HuH-7.5 (cell line): Measurements from ENCODE around the gene SBK2.
"Not testable (repeated sequence)": the region's sequence is repeated elsewhere in the genome, so short reads cannot be mapped to it uniquely, and the experiment has no call there.

Experiments used
- DNase-seq: peaks from one replicate; pipeline ENCODE4 v3.0.0; 2011; ENCODE audit warnings: low spot score

SBK2 gene

DNA sequence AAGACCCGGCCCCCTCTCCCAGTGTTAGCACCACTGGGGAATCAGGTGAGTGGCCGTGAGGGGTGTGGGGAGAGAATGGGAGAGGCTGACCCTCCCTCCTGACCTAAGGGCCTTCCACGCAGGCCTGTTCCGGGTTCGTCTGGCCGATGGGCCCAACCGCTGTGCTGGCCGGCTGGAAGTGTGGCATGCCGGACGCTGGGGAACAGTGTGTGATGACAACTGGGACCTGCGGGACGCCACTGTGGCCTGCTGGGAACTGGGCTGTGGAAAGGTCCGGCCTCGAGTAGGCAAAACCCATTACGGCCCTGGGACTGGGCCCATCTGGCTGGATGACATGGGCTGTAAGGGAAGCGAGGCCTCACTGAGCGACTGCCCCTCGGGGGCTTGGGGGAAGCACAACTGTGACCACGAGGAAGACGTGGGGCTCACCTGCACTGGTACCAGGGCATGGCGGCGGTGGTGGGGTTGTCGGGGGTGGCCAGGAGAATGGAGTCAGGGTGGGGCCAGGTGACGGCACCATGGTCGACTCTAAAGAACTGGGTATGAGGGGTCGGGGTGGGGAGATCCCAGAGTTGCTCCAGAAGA lies 36.5 kb downstream of the SBK2 start:
- no peak for DNase-seq

DNA sequence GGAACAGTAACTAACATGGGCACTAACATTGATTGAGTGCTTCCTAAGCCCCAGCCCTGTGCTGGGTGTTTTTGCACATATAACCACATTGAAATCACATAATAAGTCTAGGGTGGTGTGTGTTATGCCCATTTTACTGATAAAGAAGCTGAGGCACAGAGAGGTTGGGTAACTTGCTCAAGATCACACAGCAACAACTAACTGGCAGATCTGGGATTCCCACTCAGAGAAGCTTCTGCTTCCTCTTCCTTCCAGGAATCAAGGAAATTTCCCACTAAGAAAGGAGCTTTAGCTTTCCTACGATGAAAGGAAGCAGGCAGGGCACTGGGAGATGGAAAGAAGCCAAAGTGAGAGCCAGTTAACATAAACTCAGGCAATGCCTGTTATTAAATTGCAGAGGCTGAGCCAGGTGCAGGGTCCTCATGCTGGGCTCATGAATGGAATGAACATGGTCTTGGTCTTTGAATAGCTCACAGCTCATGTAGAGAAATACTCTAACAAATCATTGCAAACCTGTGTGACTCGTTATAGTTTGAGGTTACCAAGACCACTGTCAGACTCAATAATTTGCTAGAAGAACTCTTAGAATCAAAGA lies 38.6 kb downstream of the SBK2 start:
- no peak for DNase-seq

DNA sequence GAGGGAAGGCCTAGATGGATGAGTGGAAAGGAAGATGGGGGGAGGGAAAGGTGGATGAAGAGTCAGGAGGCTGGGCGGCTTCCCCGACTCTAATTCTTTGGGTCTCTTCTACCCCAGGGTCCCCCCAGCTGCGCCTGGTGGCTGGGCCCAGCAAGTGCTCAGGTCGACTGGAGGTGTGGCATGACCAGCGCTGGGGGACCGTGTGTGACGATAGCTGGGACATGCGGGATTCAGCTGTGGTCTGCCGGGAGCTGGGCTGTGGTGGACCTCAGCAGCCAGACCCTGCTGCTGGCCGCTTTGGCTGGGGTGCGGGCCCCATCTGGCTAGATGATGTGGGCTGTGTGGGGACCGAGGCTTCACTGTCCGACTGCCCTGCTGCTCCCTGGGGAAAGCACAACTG lies 39.2 kb downstream of the SBK2 start:
- no peak for DNase-seq

GRCh38 chr19:55496820-55497219 lies 40.1 kb downstream of the SBK2 start:
- not testable (repeated sequence) for DNase-seq

DNA sequence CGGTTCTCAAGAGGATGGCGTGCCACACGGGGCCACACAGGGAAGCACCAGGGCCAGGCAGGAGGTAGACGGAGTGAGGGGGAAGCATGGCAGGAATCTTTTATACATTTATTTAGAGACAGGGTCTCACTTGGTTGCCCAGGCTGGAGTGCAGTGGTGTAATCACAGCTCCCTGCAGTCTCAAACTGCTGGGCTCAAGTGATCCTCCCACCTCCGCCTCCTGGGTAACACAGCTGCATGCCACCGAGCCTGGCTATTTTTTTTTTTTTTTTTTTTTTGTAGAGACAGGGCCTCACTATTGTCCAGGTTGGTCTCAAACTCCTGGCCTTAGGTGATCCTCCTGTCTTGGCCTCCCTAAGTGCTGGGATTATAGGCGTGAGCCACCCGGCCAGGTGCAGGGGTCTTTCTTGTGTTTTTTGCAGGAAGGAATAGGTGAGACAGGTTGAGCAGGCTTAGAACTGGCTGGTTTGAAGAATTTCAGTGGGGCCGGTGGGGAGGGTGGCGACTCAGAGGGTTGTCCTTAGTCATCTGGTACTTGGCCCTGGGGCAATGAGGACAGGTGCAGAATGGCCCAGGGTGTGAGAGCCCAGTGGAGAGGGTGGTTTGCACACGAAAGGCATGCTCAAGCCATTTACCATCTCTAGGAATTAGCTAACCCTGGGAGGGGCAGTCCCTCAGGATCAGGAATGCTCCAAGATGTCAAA lies 41.1 kb downstream of the SBK2 start:
- no peak for DNase-seq

GRCh38 chr19:55494172-55494761 lies 42.7 kb downstream of the SBK2 start:
- no peak for DNase-seq

DNA sequence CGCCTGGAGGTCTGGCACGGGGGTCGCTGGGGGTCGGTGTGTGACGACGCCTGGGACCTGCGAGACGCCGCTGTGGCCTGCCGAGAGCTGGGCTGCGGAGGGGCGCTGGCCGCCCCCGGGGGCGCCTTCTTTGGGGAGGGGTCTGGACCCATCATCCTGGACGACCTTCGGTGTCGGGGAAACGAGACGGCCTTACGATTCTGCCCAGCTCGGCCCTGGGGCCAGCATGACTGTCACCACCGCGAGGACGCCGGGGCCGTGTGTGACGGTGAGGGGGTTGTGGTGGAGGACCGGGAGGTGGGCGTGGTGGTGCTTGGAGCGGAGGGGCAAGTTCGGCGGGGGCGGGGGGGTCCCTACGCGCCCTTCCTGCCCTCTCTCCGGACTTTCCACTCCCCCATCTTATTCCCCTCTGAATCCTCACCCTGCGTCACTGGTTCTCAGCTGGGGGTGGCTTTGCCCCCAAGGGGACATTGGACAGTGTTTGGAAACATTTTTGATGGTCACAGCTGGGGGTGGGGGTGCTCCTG lies 43.2 kb downstream of the SBK2 start:
- DNase-seq: no peak

DNA sequence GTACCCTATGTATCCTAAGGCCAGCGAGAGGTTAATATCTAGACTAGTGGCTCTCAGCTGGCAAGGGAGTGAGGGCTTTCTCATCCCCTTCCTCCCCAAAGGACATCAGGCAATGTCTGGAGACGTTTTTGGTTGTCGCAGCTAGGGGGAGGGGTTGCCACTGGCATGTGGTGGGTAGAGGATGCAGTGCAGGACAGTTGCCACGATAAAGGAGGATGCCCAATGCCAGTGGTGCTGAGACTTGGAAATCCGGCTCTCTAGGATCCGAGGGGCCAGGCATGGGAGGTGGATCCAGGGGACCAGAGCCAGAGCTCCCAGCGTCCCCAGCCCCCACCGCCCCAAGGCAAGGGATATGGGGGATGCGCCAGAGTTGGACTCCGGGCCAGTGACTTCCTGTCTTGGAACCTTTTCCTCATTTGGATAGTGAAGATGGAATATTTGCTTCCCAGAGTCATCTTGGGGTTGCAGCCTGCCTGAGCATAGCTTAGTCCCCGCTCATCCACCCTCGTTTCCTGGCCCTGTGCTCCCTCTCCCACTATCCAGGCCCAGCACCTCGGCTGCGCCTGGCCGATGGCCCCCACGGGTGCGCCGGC lies 43.8 kb downstream of the SBK2 start:
- no peak for DNase-seq

DNA sequence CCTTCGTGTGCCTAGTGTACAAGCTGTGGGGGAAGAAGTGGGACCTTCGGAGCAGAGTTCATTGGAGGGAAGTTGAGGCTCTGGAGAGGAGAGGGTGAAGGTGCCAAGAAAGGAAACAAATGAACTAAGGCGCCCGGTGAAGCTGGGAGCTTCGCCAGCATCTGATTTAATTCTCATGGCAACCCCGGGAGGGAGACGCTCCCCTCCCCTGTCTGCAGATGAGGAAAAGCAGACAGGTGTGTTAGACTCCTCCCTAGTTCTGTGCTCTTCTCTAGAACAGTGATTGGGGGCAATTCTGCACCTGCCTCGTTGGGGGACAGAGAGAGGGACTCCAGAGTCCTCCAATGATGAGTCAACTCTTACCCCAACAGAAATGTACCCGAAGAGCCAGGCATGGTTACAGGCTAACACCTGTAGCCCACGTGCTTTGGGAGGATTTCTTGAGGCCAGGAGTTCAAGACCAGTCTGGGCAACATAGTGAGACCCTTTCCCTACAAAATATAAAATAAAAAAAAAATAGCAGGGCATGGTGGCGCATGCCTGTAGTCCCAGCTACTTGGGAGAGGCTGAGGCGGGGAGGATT lies 44.5 kb downstream of the SBK2 start:
- DNase-seq: no peak

DNA sequence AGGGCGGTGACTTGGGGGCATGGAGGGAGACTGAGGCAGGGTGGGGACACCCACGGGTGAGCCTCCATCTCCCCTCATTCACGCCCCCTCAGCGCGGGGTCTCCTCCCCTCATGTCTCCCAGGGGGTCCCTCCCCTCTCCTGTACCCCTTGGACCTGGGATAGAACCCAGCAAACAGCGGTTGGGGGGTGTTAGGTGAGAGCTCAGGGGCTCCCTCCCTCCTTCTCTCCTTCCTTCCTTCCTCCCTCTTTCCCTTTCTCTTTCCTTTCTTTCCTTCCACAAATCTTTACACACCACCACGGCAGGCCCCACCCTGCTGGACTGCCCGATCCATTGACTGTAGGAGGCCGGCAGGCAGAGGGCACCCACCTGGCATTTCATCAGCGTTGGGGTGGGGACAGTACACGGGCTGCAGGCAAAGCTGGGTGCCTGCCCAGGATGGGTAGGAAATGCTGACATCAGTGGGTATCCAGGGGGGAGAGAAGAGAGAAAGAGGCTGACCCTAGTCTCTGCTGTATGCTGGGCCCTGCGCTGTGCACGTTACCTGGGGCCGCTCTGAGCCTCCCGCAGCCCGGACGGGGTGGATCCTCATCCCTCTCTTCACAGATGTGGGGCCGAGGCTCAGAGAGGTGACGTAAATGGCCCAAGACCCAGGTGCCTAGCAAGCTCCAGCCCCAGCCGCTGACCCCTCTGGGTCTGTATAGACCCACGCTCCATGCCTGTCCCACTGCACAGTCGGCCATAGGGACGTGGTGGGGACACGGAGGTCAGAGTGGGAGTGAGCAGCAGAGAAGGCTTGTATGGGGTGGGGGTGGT lies 45.2 kb downstream of the SBK2 start:
- no peak for DNase-seq

DNA sequence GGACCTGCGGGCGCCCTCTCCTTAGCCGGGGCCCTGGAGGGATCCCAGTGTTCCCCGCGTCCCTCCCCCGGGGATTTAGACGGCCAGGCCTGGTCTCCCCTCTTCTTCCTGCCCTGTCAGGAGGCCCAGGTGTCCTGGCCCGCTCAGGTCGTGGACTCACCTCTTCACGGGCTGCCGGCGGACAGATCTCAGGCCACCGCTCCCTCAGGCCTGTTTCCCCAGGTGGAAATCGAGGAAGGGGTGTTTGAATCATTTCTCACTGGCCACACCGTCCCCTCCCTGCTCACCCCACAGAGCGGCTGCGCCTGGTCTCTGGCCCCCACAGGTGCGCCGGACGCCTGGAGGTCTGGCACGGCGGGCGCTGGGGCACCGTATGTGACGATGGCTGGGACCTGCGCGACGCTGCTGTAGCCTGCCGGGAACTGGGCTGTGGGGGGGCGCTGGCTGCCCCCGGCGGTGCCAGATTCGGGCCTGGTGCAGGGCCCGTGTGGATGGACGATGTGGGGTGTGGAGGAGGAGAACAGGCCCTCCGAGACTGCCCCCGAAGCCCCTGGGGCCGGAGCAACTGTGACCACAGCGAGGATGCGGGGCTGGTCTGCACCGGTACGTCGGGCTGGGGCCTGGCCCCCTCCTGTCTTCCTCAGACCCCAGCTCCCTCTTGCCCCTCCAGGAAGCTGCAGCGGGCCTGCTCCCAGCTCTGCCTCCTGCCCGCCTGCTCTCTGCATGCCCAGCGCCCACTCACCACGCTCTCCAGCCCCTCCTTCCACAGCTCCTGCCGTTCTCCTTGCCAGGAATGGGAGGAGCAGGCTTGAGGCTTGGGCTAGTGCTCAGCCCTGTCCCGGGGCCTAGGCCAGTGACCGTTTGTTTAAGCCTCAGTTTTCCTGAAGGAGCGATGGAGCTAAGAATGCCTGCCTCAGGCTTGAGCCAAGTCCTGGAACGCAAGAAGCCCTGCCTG lies 46.2 kb downstream of the SBK2 start:
- DNase-seq: no peak

- no peak for DNase-seq
Measured at GRCh38 chr19:55489711-55490477, 47.0 kb downstream of the SBK2 start.

DNA sequence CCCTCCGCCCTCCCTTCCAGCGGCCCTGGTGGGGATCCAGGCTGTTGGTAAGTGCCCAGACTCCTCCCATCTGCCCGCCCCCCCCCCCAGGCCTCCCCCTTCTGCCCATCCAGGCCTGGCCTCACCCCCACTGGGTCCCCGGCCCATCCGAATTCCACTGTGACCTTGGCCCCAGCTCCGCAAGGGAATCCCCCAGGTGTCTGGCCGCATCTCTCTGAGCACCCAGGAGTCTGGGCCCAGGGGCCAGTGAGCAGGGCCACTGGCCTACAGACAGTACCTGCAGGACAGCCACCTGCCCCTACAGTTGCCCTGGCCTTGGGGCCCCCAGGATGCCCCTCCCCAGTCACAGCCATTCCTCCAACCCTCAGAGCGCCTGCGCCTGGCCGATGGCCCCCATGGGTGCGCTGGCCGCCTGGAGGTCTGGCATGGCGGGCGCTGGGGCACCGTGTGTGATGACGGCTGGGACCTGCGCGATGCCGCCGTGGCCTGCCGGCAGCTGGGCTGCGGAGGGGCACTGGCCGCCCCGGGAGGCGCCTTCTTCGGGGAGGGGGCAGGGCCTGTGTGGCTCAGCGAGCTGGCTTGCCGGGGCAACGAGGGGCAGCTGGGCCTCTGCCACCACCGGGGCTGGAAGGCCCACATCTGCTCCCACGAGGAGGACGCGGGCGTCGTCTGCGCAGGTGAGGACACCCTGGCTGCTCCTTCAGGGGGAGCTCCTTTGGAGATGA lies 47.8 kb downstream of the SBK2 start:
- DNase-seq: no peak

GRCh38 chr19:55487924-55488687 lies 48.8 kb downstream of the SBK2 start, which contains the start of gene SSC5D:
Gene SSC5D (plus strand): TSS chr19:55488436. CDS start chr19:55488590, 154 bp downstream.
- DNase-seq: no peak

GRCh38 chr19:55486971-55487923 lies 49.7 kb downstream of the SBK2 start:
- no peak for DNase-seq
